ENCODE results near the gene RAB11FIP4.

Gene RAB11FIP4

GRCh38 chr17:31387438-31387837, 4.0 kb upstream of the RAB11FIP4 start:
- no peak for DNase-seq (ENCODE audit: low spot score)

GRCh38 chr17:31388351-31388750, 3.1 kb upstream of the RAB11FIP4 start:
- DNase-seq (ENCODE audit: low spot score) = no peak

- peak; percentile 66 for DNase-seq (ENCODE audit: low spot score)
These were observed 2.5 kb upstream of the RAB11FIP4 start for GRCh38 chr17:31388770-31389656.

- no peak for DNase-seq (ENCODE audit: low spot score)
These were observed 1.7 kb upstream of the RAB11FIP4 start for GRCh38 chr17:31389657-31390381.

GRCh38 chr17:31390426-31390747, 1.1 kb upstream of the RAB11FIP4 start:
- DNase-seq (ENCODE audit: low spot score) = no peak

GRCh38 chr17:31390748-31391495, 553 bp upstream of the RAB11FIP4 start:
- DNase-seq (ENCODE audit: low spot score) = no peak

GRCh38 chr17:31392002-31392855, 754 bp downstream of the RAB11FIP4 start:
- DNase-seq (ENCODE audit: low spot score) = no peak

- no peak for DNase-seq (ENCODE audit: low spot score)
These were observed 1.6 kb downstream of the RAB11FIP4 start for GRCh38 chr17:31392856-31393748.

- DNase-seq (ENCODE audit: low spot score) = no peak
These were observed 2.3 kb downstream of the RAB11FIP4 start for GRCh38 chr17:31393749-31394146.

GRCh38 chr17:31394544-31394943, 3.1 kb downstream of the RAB11FIP4 start:
- peak; percentile 77 for DNase-seq (ENCODE audit: low spot score)

- DNase-seq (ENCODE audit: low spot score) = no peak
These were observed 5.9 kb downstream of the RAB11FIP4 start for GRCh38 chr17:31397256-31397939.

GRCh38 chr17:31398381-31399311, 7.2 kb downstream of the RAB11FIP4 start:
- no peak for DNase-seq (ENCODE audit: low spot score)

GRCh38 chr17:31400481-31400950, 9.0 kb downstream of the RAB11FIP4 start:
- DNase-seq (ENCODE audit: low spot score) = no peak

GRCh38 chr17:31401456-31402254, 10.2 kb downstream of the RAB11FIP4 start:
- DNase-seq (ENCODE audit: low spot score) = no peak

GRCh38 chr17:31404028-31404949, 12.8 kb downstream of the RAB11FIP4 start:
- DNase-seq (ENCODE audit: low spot score) = no peak

GRCh38 chr17:31405890-31406371, 14.5 kb downstream of the RAB11FIP4 start:
- no peak for DNase-seq (ENCODE audit: low spot score)

- DNase-seq (ENCODE audit: low spot score) = no peak
These were observed 17.1 kb downstream of the RAB11FIP4 start for GRCh38 chr17:31408586-31408985.

All from hepatic stellate cell (primary cell).